Measurements from ENCODE around the gene CEPT1.

GRCh38 chr1:111126354-111126753 lies 13.7 kb upstream of the CEPT1 start:
- TF ChIP-seq CTCF (IDR thresholded peaks at IDR 0.05) (no peak), EZH2 (IDR thresholded peaks at IDR 0.05) (no peak), EZH2phosphoT487 (IDR thresholded peaks at IDR 0.05) (no peak)
